Measurements from ENCODE around the gene LRP1B.

GRCh38 chr2:141639809-141640208 lies 491.0 kb downstream of the LRP1B start:
- TF ChIP-seq EZH2phosphoT487 (IDR thresholded peaks at IDR 0.05; ENCODE audit: insufficient read depth, low read depth): no peak
- no peak for TF ChIP-seq EZH2 (IDR thresholded peaks at IDR 0.05; ENCODE audit: insufficient read depth, poor library complexity, severe bottlenecking)
